RCC 7860 (cell line): ENCODE measurements around the gene GAL3ST3.
"Not testable (repeated sequence)": the region's sequence is repeated elsewhere in the genome, so short reads cannot be mapped to it uniquely, and the experiment has no call there.

Source experiments
- DNase-seq: peaks from one replicate; pipeline ENCODE4 v3.0.0-alpha.2; 2015; ENCODE audit warnings: low spot score
- FAIRE-seq: peaks from 2 replicates; lab custom pipeline; 2012; peaks lifted over from hg19 to GRCh38; lab: Jason Lieb, UNC

The GAL3ST3 gene

DNA sequence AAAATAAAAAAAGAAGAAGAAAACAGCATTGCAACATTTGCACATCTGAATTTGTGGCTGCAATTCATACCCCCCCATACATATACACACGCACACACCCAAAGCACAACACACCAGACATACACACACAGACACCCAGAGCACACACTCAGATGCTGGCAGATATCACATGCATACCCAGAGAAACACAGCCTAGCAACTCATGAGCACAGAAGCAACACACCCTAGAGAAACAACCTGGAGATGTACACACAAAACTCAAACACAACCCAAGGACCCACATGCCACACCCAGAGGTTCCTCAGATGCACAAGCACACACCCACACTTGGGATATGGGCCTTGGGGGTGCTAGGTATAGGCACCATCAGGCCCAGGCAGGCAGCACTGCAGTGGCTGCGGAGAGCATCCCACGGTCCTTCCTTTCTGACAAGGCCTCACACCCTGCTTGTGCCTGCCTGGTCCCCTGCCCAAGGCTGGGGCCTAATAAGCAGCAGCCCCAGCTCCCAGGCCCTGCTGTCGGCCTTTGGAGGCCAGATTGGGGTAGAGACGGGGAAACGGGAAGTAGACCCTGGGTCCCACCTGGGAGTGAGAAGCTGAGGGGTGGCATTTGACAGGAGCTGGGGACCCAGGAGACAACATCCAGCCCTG lies 34.0 kb downstream of the GAL3ST3 start:
- DNase-seq (peak; percentile 20), FAIRE-seq (no peak)

DNA sequence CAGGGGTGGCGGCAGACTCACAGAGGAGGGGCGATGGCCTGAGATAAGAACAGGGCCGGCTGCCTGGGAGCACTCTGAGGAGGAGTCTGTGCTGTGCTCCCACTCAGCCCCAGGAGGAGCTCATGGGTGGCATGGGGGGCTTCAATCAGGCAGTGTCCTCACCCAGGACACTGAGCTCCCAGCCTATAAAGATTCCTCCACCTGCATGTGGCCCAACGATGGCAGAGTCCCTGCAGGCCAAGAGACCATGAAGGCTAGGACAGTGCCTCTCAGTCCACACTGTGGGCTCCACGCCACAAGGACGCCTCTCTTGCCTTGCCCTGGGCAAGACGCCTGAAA lies 35.2 kb downstream of the GAL3ST3 start:
- DNase-seq (no peak), FAIRE-seq (no peak)

DNA sequence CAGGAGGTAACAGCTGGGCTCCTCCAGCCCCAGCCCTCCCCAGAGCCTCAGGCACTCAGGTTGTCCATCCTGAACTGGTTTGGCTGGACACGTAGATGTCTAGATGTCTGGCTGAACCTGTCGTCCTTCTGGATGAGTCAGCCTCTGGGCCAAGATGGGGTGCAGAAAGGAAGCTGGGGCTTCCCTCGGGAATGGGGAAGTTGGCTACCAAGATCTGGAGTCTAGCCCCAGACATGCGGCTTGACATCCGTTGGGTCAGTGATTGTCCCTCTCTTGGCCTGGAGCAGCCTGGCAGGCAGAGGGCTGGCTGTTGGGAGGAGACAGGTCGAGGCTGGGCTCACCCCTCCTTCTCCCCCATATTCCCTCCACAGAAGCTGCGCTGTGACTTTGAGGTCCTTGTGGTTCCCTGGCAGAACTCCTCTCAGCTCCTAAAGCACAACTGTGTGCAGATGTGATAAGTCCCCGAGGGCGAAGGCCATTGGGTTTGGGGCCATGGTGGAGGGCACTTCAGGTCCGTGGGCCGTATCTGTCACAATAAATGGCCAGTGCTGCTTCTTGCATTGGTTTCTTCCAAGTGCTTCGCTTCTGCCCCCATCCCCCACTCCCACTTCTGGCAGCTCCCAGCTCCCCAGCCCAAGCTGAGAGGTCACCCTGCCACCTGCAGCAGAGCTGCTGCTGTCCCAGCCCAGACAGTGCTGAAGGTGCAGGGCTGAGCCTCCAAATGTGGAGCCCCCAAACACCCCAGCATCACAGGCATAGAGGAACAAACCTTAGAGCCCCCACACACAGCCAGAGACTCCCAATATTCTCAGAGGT lies 35.8 kb downstream of the GAL3ST3 start:
- FAIRE-seq: no peak
- DNase-seq: no peak

DNA sequence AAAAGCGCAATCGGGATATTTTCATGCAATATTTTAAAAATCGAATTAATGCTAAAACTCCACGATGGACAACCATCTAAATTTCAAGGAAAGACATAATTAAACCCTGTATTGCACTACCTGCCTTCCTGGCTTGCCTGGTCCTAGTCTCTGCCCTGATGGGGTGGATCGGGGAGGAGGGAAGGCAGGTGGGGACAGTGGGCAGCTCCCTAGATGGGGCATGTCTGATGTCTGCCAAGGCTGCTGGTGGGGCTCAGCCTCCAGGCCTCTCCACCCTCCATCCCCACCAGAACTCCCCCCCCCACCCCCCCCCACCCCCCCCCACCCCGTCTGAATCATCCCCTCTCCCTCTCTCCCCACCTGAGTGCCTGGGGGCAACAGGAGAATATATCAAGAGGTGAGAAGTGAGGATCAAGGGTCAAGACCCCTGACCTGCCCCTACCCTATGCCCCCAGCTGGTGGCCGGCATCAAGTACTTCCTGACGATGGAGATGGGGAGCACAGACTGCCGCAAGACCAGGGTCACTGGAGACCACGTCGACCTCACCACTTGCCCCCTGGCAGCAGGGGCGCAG lies 36.5 kb downstream of the GAL3ST3 start:
- FAIRE-seq: no peak
- DNase-seq: no peak

DNA sequence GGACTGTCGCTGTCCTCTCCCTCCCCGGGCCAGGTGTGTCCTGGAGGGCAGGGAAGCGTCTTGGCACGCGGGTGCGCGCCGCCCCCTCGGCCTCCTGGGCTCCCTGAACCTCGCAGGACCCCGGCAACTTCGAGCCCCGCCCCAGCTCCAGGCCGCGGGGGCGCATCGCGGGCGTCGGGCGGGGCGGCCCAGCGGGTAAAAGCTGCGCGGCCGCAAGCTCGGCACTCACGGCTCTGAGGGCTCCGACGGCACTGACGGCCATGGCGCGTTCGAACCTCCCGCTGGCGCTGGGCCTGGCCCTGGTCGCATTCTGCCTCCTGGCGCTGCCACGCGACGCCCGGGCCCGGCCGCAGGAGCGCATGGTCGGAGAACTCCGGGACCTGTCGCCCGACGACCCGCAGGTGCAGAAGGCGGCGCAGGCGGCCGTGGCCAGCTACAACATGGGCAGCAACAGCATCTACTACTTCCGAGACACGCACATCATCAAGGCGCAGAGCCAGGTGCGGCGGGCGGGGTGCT lies 37.1 kb downstream of the GAL3ST3 start, which contains the start of gene CST6:
CST6 (plus strand) TSS at position 224 of the 519 bp plus-strand sequence; CDS start at position 261, 37 bp downstream.
- FAIRE-seq (no peak), DNase-seq (no peak)

DNA sequence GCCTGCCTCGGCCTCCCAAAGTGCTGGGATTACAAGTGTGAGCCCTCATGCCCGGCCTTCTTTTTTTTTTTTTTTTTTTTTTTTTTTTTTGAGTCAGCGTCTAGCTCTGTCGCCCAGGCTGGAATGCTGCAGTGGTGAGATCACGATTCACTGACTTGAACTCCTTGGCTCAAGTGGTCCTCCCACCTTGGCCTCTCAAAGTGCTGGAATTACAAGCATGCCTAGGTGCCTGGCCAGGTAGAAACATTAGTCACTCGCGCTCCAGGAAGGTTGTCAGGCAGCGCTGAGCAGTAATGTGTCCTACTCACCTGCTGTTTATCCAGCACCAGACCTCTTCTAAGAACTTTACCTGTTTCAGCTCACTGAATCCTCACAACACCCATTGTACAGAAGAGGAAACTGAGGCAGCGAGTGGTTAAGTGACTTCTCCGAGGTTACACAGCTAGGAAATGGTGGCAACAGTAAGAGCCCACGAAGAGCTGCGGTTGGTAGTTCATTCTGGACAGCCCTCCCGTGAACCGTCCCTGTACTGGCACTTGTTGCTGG lies 37.6 kb downstream of the GAL3ST3 start:
- DNase-seq (peak; percentile 87), FAIRE-seq (peak; percentile 76)

DNA sequence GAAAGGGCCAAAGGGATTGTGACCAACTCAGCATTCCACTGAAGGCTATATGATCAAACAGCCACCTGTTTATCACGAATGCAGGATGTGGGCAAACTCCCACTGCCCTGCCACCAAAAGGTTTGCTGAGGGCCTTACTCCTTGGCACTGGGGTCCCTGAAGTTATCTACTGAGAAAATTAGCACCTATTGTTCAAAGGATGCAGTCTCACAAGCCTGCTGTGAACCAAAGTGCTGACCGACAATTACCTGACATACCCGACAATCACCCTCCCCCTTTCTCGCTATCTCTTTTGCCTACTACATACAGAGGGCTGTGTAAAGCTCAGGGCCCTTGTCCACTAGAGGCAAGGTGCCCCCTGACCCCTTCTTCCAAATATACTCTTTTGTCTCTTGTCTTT lies 38.9 kb downstream of the GAL3ST3 start:
- FAIRE-seq, DNase-seq: not testable (repeated sequence)

DNA sequence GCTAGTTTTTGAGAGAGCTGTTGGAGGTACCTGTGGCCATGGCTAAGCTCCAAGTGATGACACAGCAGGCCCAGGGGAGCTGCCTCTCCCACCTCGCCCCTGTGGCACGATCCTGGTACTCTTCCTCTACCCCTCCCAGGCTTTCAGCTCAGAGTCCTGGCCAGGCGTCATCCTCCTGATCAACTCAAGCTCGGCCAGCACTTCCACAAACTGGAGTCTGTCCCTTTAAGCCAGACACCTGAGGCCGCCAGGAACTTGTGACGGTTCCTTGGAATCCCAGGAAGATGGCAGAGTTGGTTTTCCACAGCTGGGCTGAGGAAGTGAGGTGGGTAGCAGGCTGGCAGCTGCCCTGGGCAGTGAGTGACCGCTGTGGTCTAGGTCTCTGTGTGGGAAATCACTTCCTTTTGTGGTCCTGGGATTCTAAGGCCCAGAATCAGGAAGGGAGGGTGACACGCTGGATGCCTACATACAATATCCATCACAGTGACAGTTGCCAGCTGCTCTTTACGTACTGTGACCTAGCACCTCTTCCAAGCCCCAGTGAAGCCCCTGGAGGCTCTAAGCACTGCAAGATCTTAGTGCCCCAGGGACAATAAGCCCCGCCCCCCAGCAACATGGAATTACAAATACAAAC lies 40.4 kb downstream of the GAL3ST3 start:
- DNase-seq (peak; percentile 80), FAIRE-seq (peak; percentile 33)

DNA sequence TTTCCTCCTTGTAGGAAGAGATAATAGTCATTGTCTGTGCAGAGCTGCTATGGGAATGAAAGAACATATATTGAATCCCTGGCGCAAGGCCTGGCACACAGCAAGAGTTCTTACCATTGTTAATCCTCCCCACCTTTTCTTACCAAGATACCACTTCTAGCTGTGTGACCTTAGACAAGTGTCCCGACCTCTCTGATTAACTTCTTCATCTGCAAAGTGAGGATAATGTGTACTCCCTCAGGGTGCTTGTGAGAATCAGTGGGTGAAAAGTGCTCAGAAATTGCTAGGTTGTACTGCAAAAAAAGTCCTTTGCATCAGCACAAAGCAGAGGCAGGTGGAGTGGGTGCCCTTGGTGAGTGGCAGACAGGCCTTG lies 40.9 kb downstream of the GAL3ST3 start:
- DNase-seq: no peak
- FAIRE-seq: no peak

DNA sequence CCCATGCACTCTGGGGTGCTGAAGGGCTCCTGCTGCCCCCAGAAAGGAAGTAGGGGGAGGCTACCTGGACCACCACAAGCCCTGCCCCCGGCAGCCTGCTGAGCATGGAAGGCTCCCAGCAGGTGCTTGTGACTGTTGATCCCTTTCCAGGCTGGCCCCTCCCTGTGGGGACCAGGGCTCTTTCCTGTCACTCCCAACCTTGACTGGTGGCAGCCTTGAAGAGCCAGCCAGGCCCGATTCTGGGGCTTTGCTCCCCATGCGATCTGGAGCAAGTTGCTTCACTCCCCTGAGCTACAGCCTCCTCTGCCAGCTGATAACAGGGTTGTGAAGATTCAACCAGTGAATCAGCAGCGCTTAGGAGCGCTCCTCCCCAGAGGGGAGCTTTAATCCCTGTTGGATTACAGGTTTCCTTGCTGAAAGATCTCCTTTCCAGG lies 41.7 kb downstream of the GAL3ST3 start:
- FAIRE-seq (no peak), DNase-seq (no peak)

DNA sequence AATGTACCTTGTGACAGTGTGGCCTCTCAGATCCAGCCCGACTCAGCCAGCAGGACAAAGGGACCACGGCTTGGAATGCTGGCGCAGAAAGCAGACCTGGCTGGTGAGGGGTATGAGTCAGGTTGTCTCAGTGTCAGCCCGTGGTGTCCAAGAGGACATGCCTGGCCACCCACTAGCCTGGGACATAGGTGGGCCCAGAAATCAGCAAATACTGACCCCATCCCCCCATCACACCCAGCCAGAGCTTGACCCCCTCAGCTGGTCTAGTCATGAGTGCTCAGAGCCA lies 42.1 kb downstream of the GAL3ST3 start:
- FAIRE-seq: no peak
- DNase-seq: peak; percentile 62

DNA sequence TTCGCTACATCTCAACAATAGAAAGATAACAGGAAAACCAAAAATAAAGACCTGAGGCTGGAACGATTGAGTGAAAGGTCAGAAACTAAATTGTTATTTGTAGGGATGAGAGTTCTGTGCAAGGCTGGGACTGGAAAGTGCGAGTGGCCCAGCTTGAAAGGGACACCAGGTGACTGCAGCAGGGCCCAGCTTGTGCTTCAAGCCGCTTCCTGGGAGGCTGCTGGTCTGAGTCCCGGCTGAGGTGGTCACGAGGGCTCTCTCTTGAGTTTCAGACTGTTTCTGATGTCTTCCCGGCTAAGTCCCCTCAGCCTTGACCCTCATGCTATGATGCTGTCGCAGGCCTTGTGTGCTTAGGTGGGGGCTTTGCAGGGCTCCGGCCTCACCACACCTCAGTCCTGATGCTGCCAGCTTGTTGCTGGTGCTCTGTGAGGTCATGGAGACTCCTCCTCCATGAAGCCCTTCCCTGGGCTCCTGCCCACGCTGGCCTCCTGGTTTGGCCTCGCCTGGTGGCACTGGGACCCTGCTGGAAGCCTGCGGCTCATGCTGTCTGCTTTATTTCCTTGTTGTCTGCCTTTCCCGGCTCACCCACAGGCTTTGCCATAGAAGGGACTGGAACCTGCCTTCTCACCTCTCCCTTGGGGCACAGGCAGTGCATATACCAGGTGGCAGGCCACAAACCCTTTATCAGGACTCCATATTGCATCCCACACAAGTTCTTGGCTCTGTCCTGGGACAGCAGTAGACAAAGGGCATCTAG lies 42.6 kb downstream of the GAL3ST3 start:
- FAIRE-seq: no peak
- peak; percentile 16 for DNase-seq

DNA sequence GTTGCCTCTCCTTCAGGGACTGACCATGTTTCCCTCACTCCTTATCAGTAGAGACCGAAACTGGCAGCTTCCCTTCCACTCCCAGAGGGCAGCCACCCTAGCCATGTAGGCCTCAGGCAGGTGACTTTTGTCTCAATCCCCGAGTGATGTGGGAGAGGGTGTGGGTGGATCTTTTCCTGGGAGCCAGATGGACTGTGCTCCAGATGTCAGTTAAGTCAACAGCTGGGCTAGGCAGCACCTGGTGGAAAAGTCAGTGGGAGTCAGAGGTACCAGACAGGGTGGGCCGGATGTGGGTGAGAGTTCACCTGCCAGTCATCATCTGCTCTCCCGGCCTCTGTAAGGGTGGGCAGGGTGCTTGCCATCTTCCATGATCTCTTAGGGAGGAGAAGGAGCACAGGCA lies 44.8 kb downstream of the GAL3ST3 start:
- FAIRE-seq (no peak), DNase-seq (no peak)

DNA sequence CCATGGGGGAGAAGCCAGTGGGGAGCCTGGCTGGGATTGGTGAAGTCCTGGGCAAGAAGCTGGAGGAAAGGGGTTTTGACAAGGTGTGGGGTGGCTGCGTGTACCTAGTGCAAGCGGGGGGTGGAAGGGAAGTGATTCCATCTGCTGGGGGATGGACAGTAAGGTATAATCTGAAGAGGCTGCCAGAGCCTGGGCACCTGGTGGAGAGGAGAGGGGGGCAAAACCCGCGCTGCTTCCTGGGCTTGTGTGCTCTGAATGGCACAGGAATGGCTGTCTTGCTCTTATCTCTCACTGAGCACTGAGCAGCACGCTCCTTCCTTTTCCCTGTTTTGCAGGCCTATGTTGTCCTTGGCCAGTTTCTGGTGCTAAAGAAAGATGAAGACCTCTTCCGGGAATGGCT lies 45.7 kb downstream of the GAL3ST3 start:
- no peak for DNase-seq
- FAIRE-seq: no peak

DNA sequence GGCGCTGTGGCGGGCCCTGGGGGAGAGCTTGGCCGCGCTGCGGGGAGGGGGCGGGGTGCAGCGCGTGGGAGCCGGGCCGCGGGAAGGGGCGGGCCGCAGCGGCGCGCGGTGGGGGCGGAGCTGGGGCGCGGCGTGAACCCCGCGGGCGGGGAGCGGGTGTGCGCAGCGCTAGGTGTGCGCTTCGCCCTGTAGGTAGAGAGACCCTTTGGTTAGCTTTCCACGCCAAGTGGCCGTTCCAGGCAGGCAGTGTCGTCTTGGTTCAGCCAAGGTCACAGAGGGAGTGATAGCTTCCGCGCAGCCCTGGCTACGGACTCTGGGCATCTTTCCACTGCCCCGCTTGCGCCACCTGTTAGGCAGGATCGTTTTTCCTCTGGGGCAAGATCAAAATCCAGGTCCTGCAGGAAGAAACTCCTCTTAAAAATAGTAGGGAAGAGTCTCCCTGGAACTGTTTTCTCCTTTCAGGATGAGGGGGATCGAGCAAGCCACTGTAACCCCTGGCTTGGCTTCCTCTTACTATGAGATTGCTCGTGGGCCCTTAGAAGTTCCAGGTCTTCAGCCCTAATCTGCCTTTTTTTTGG lies 46.2 kb downstream of the GAL3ST3 start:
- DNase-seq (peak; percentile 5), FAIRE-seq (no peak)

DNA sequence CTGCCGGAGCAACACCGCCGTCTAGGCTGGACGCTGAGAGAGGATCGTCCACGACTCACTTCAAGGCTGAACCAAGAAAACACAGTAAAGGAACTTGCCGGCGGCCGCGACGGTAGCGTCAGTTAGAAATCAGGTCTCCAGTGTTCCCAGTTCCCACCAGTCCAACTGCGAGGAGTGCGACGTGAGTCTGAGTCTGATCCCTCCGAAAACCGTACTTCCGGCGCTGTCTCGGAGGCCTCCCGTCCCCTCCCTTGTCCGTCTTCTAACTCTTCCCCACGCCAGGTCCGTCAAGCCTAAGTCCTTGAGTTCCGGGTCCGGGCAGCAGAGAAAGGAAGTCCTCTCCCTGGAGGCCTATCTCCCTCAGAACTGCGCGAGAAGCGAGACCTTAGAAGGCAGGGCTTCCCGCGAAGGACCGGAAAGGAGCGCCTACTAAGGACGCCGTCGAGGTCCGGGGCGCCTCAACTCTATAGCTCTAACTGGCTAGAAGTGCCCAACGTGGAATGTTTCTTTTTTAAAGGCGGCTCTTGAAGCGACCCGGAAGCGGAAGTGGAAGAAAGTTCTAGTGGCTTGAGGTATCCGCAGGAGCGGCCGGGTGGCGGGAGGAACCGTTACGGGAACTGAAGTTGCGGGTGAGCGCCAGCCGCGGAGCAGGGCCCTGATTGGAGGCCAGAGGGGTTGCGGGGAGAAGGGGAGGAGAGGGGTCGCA lies 46.9 kb downstream of the GAL3ST3 start, which contains the start of the genes BANF1 and EIF1AD:
BANF1 (plus strand) TSS at position 562 of the 706 bp plus-strand sequence. CDS start 748 bp downstream, outside the sequence.
EIF1AD (minus strand) TSS at position 216 of the 706 bp plus-strand sequence. CDS start 1,768 bp downstream, outside the sequence.
- FAIRE-seq: peak; percentile 15
- DNase-seq: peak; percentile 88

DNA sequence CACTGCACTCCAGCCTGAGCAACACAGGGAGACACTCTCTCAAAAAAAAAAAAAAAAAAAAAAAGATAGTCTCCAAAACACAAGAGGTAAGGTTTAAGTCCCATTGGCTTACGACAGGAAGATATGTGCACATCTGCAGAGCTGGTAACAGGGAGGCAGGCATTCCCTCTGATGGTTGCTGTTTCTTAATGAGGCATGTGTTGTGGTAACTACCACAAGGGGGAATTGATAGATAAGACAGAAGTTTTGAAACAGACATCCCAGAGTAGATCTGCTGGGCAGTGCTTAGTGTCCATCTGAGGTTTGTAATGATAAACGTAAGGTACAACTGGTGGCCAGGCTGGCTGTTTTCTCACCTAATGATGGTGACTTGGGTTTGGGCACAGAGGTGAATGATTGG lies 51.7 kb downstream of the GAL3ST3 start:
- no peak for FAIRE-seq
- no peak for DNase-seq

DNA sequence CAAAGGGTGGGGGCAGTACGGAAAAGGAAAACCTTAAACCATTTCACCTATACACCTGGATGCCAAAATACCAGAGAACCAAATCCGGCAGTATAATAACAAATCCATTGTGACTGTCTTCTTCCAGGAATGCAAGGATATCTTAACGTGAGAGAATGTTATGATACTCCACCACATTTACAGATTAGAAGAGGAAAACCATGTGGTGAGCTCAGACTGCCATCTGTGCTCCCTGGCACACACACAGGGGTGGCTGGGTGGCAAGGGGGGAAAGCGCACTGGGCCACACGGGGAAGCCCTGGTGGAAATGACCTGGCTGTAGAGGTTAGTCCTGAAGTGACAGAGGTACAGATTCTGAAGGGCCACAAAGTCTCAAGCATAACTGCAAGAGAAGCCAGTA lies 56.9 kb downstream of the GAL3ST3 start:
- no peak for FAIRE-seq

More for the DNA sequence above, 56.9 kb downstream of the GAL3ST3 start:
- no peak for DNase-seq
